Ishikawa (cell line): Measurements from ENCODE around the gene LAMP5.

Experiments used
- CREB1 ChIP-seq: IDR thresholded peaks from 2 replicates; pipeline ENCODE4 v1.6.1; 2012; ENCODE audit warnings: low read depth
- EP300 ChIP-seq: IDR thresholded peaks from 2 replicates; pipeline ENCODE4 v1.6.1; 2012; ENCODE audit warnings: borderline replicate concordance
- REST ChIP-seq: IDR thresholded peaks from 2 replicates; pipeline ENCODE4 v1.6.1; 2012; ENCODE audit warnings: low read depth, mild to moderate bottlenecking
- YY1 ChIP-seq: IDR thresholded peaks from 2 replicates; pipeline ENCODE4 v1.6.1; 2012; ENCODE audit warnings: low read depth
- ZBTB7A ChIP-seq: IDR thresholded peaks from 2 replicates; pipeline ENCODE4 v1.6.1; 2012; ENCODE audit warnings: low read depth

GRCh38 chr20:9501473-9501872 lies 12.9 kb upstream of the LAMP5 start:
- no peak for TF ChIP-seq CREB1
- TF ChIP-seq YY1: no peak
- TF ChIP-seq EP300: no peak
- TF ChIP-seq ZBTB7A: no peak
- TF ChIP-seq REST: no peak
